Mesenteric fat pad (tissue), 1 donor: Measurements from ENCODE around the gene ERFL. TPM values are rescaled to one million over a fixed set of nuclear protein-coding genes. Genes with fewer than 3 reads are reported as not detected.
"Not testable (repeated sequence)": the region's sequence is repeated elsewhere in the genome, so short reads cannot be mapped to it uniquely, and the experiment has no call there.

Experiments used
- DNase-seq: peaks from one replicate; pipeline ENCODE4 v3.0.0-alpha.2; 2020; ENCODE audit warnings: low spot score
- total RNA-seq: library from RNA; stranded (reverse); fragmentation: NEBNext Ultra II Directional; extraction: Animal tissue kit (Norgen Biotek cat#: 25700); gene quantifications from one replicate; pipeline ENCODE4 v1.2.1, GENCODE V29; 2021
- donor health status: DM: yes; HTN: yes; CAD: no.

ERFL gene
- total RNA-seq, 1 donor from 2014 or later, result 0.19 TPM

- DNase-seq, result no peak
These were observed 48.5 kb downstream of the ERFL start for GRCh38 chr19:41879670-41880328.

GRCh38 chr19:41879080-41879479 lies 49.2 kb downstream of the ERFL start:
- DNase-seq, result no peak

GRCh38 chr19:41877916-41878905 lies 50.0 kb downstream of the ERFL start:
- DNase-seq, result no peak

- DNase-seq, result no peak
These were observed 51.1 kb downstream of the ERFL start, which contains the start of gene CD79A for GRCh38 chr19:41876847-41877832. TSS of gene CD79A (plus strand) at chr19:41877279. CDS start at chr19:41877305, 26 bp downstream.

- DNase-seq, result not testable (repeated sequence)
These were observed 52.3 kb downstream of the ERFL start for GRCh38 chr19:41875973-41876372.

- peak; percentile 93 for DNase-seq
These were observed 55.2 kb downstream of the ERFL start for GRCh38 chr19:41872775-41873647.

- DNase-seq, result no peak
These were observed 55.9 kb downstream of the ERFL start for GRCh38 chr19:41872384-41872774.

- DNase-seq, result no peak
These were observed 56.5 kb downstream of the ERFL start for GRCh38 chr19:41871573-41872383.

- DNase-seq, result no peak
These were observed 57.8 kb downstream of the ERFL start for GRCh38 chr19:41870401-41870873.

- DNase-seq, result no peak
These were observed 58.8 kb downstream of the ERFL start for GRCh38 chr19:41869374-41869955.

GRCh38 chr19:41868989-41869300 lies 59.3 kb downstream of the ERFL start:
- DNase-seq, result no peak

GRCh38 chr19:41868120-41868988 lies 59.9 kb downstream of the ERFL start:
- no peak for DNase-seq

- DNase-seq, result no peak
These were observed 62.0 kb downstream of the ERFL start for GRCh38 chr19:41866284-41866683.

- no peak for DNase-seq
These were observed 63.9 kb downstream of the ERFL start for GRCh38 chr19:41864374-41864773.

GRCh38 chr19:41863209-41863931 lies 64.9 kb downstream of the ERFL start:
- DNase-seq, result no peak

GRCh38 chr19:41862445-41862986 lies 65.7 kb downstream of the ERFL start:
- DNase-seq, result no peak

GRCh38 chr19:41861846-41862245 lies 66.4 kb downstream of the ERFL start:
- no peak for DNase-seq
